Stimulated activated CD8-positive, alpha-beta memory T cell treated with anti-CD3 and anti-CD28 coated beads, Interleukin-15, amount 100 ng/mL, for 4 hours (primary cell): ENCODE data around the gene OPCML.

Experiments used
- DNase-seq, 2 donors: peaks; one replicate each; pipeline ENCODE4 v3.0.0-alpha.2; 2020; ENCODE audit warnings: low read depth in 2 of 2

OPCML gene

GRCh38 chr11:132983641-132983978, 548.7 kb downstream of the OPCML start:
- no peak for DNase-seq

- DNase-seq, result no peak
These were observed 549.3 kb downstream of the OPCML start for GRCh38 chr11:132982772-132983640.

GRCh38 chr11:132981131-132981956, 551.0 kb downstream of the OPCML start:
- no peak for DNase-seq

- DNase-seq, result no peak
These were observed 551.6 kb downstream of the OPCML start for GRCh38 chr11:132980670-132981069.

GRCh38 chr11:132977746-132978145, 554.6 kb downstream of the OPCML start:
- no peak for DNase-seq

GRCh38 chr11:132977241-132977640, 555.1 kb downstream of the OPCML start:
- no peak for DNase-seq

- DNase-seq, result no peak
These were observed 556.2 kb downstream of the OPCML start for GRCh38 chr11:132976115-132976514.

GRCh38 chr11:132973686-132974085, 558.6 kb downstream of the OPCML start:
- no peak for DNase-seq

- no peak for DNase-seq
These were observed 559.7 kb downstream of the OPCML start for GRCh38 chr11:132972565-132972964.

- DNase-seq, result no peak
These were observed 561.0 kb downstream of the OPCML start for GRCh38 chr11:132971351-132971750.

GRCh38 chr11:132969892-132970291, 562.4 kb downstream of the OPCML start:
- no peak for DNase-seq

- no peak for DNase-seq
These were observed 570.3 kb downstream of the OPCML start for GRCh38 chr11:132962041-132962440.

- DNase-seq, result no peak
These were observed 570.8 kb downstream of the OPCML start for GRCh38 chr11:132961453-132961852.

- no peak for DNase-seq
These were observed 571.8 kb downstream of the OPCML start for GRCh38 chr11:132960273-132961078.

GRCh38 chr11:132959693-132960092, 572.6 kb downstream of the OPCML start:
- no peak for DNase-seq

- DNase-seq, result no peak
These were observed 574.4 kb downstream of the OPCML start for GRCh38 chr11:132957881-132958280.

- no peak for DNase-seq
These were observed 584.0 kb downstream of the OPCML start for GRCh38 chr11:132948252-132948651.

GRCh38 chr11:132944569-132944944, 587.7 kb downstream of the OPCML start:
- DNase-seq, result no peak

- no peak for DNase-seq
These were observed 588.4 kb downstream of the OPCML start for GRCh38 chr11:132943706-132944568.

GRCh38 chr11:132943357-132943705, 589.0 kb downstream of the OPCML start:
- DNase-seq, result no peak

GRCh38 chr11:132942611-132943356, 589.5 kb downstream of the OPCML start:
- DNase-seq, result no peak
